ENCODE measurements around the gene CNTNAP2. TPM values are rescaled to one million over a fixed set of nuclear protein-coding genes. Genes with fewer than 3 reads are reported as not detected.
"Not testable (repeated sequence)": the region's sequence is repeated elsewhere in the genome, so short reads cannot be mapped to it uniquely, and the experiment has no call there.

The CNTNAP2 gene
- total and polyA plus RNA-seq, 2 experiments from 2014 or later, result not detected

DNA sequence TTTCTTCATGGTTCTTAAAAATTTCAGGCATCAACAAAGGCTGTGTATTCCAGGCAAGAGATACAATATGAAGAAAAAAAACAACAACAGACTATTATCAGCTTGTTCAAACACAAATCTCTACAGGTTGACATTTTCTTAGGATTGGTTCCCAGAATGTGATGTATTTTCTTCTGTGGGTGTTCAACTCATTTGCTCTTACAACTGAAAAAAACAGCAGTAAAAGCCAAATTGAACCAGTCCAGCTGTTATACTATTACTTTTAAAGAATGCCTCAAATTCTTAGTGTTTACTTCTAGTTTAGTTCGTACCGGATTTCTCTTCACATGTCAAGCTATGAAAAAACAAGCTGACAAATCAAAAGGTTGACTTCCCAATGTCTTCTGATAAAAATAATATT is 60.7 kb downstream of the CNTNAP2 start:
- Histone ChIP-seq H3K27ac (no peak overlapping the region), H3K36me3 (ENCODE audit: low read depth) (no peaks in the 10 kb centered on the region), H3K4me2 (ENCODE audit: unreplicated experiment) (no peak overlapping the region), H4K20me1 (ENCODE audit: insufficient read depth) (no peaks in the 10 kb centered on the region), H3K4me3 (no peak overlapping the region), H3K79me2 (ENCODE audit: insufficient read depth) (no peaks in the 10 kb centered on the region), H3K9ac (no peak overlapping the region), H3K4me1 (ENCODE audit: insufficient read depth) (no peaks in the 10 kb centered on the region), H3F3A (ENCODE audit: insufficient read depth) (no peaks in the 10 kb centered on the region), H3K9me2 (ENCODE audit: insufficient read depth) (no peaks in the 10 kb centered on the region), H3K9me3 (ENCODE audit: low read depth) (no peaks in the 10 kb centered on the region), H2AFZ (no peak overlapping the region), H3K27me3 (replicated peaks; ENCODE audit: insufficient read depth) (no peaks in the 10 kb centered on the region)
- WGBS, 2 experiments (ENCODE audit: low coverage in 1 of 2, low lambda C conversion rate in 2 of 2, missing lambda C conversion rate in 2 of 2), result 40 to 51% methylated on average over 2 of the region's 2 CpGs
- no peak for TF ChIP-seq EZH2 (IDR thresholded peaks at IDR 0.05; ENCODE audit: insufficient read depth, poor library complexity, severe bottlenecking)
- no peak for TF ChIP-seq EZH2phosphoT487 (IDR thresholded peaks at IDR 0.05; ENCODE audit: insufficient read depth, low read depth)
- no peak for DNase-seq
- in situ Hi-C loops (cut with MboI), result no loop called here

GRCh38 chr7:146185844-146186243 is 69.2 kb downstream of the CNTNAP2 start:
- H3F3A ChIP-seq (ENCODE audit: insufficient read depth), result no peaks in the 10 kb centered on the region
- no peaks in the 10 kb centered on the region for H3K9me2 ChIP-seq (ENCODE audit: insufficient read depth)
- no peak overlapping the region for H3K9ac ChIP-seq
- no peak overlapping the region for H2AFZ ChIP-seq
- no peak overlapping the region for H3K4me2 ChIP-seq (ENCODE audit: unreplicated experiment)
- peaks cover 3% of the 10 kb centered on the region for H3K9me3 ChIP-seq (ENCODE audit: low read depth)
- H3K4me1 ChIP-seq (ENCODE audit: insufficient read depth), result no peaks in the 10 kb centered on the region
- H3K27ac ChIP-seq, result no peak overlapping the region
- no peaks in the 10 kb centered on the region for H4K20me1 ChIP-seq (ENCODE audit: insufficient read depth)
- no peak for DNase-seq
- no peaks in the 10 kb centered on the region for H3K79me2 ChIP-seq (ENCODE audit: insufficient read depth)
- in situ Hi-C loops (cut with MboI), result no loop called here
- TF ChIP-seq EZH2 (IDR thresholded peaks at IDR 0.05; ENCODE audit: insufficient read depth, poor library complexity, severe bottlenecking), result no peak
- no peak for TF ChIP-seq EZH2phosphoT487 (IDR thresholded peaks at IDR 0.05; ENCODE audit: insufficient read depth, low read depth)
- H3K27me3 ChIP-seq (replicated peaks; ENCODE audit: insufficient read depth), result no peaks in the 10 kb centered on the region
- H3K4me3 ChIP-seq, result no peak overlapping the region
- no peaks in the 10 kb centered on the region for H3K36me3 ChIP-seq (ENCODE audit: low read depth)
- WGBS, 2 experiments (ENCODE audit: low coverage in 1 of 2, low lambda C conversion rate in 2 of 2, missing lambda C conversion rate in 2 of 2), result 0 to 5% methylated on average over 2 of the region's 2 CpGs

DNA sequence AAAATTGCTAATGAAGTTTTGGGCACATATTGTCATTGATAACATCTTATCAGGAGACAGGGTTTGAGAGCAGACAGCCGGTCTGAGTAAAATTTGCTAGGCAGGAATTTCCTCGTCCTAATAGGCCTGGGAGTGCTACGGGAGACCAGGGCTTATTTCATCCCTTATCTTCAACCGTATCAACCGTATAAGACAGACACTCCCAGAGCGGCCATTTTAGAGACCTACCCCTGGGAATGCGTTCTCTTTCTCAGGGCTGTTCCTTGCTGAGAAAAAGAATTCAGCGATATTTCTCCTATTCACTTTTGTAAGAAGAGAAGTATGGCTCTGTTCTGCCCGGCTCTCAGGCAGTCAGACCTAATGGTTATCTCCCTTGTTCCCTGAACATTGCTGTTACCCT is 74.8 kb downstream of the CNTNAP2 start:
- not testable (repeated sequence) for H4K20me1 ChIP-seq (ENCODE audit: insufficient read depth); H3F3A ChIP-seq (ENCODE audit: insufficient read depth)
- 19 to 20% methylated on average over 9 of the region's 9 CpGs for WGBS, 2 experiments (ENCODE audit: low coverage in 1 of 2, low lambda C conversion rate in 2 of 2, missing lambda C conversion rate in 2 of 2)

DNA sequence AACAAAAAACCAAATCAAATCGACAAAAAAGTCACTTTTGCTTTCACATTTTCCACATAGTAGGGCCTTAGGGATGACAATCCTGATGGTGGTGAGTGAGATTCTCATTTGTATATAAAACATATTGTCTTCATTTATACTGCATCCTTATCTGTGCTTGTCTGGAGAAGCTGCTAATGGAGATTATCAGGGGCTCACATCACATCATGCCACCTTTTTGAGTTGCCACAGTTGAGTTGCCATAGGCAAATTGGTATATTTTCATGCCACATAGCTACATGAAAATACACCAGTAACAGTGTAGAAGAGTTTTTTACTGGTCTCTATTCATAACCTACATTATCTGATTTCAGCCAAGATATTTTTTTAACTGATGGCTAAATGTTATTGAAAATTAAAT is 85.3 kb downstream of the CNTNAP2 start:
- 0 to 3% methylated on average over 1 of the region's 1 CpG for WGBS, 2 experiments (ENCODE audit: low coverage in 1 of 2, low lambda C conversion rate in 2 of 2, missing lambda C conversion rate in 2 of 2)
- no peaks in the 10 kb centered on the region for H3K79me2 ChIP-seq (ENCODE audit: insufficient read depth)
- no peak overlapping the region for H3K9ac ChIP-seq
- TF ChIP-seq EZH2 (IDR thresholded peaks at IDR 0.05; ENCODE audit: insufficient read depth, poor library complexity, severe bottlenecking) (no peak), EZH2phosphoT487 (IDR thresholded peaks at IDR 0.05; ENCODE audit: insufficient read depth, low read depth) (no peak)
- no peaks in the 10 kb centered on the region for H3K9me2 ChIP-seq (ENCODE audit: insufficient read depth)
- no peak for DNase-seq
- H3K4me3 ChIP-seq, result no peak overlapping the region
- no peaks in the 10 kb centered on the region for H3K36me3 ChIP-seq (ENCODE audit: low read depth)
- H2AFZ ChIP-seq, result no peak overlapping the region
- no peaks in the 10 kb centered on the region for H3K27me3 ChIP-seq (replicated peaks; ENCODE audit: insufficient read depth)
- in situ Hi-C loops (cut with MboI), result no loop called here
- no peaks in the 10 kb centered on the region for H4K20me1 ChIP-seq (ENCODE audit: insufficient read depth)
- no peaks in the 10 kb centered on the region for H3K4me1 ChIP-seq (ENCODE audit: insufficient read depth)
- H3K4me2 ChIP-seq (ENCODE audit: unreplicated experiment), result no peak overlapping the region
- H3K27ac ChIP-seq, result no peak overlapping the region
- H3F3A ChIP-seq (ENCODE audit: insufficient read depth), result no peaks in the 10 kb centered on the region
- no peaks in the 10 kb centered on the region for H3K9me3 ChIP-seq (ENCODE audit: low read depth)

More for the DNA sequence above, 74.8 kb downstream of the CNTNAP2 start:
- DNase-seq; H3K27ac ChIP-seq; H3K4me1 ChIP-seq (ENCODE audit: insufficient read depth); H2AFZ ChIP-seq; in situ Hi-C loops (cut with MboI); H3K79me2 ChIP-seq (ENCODE audit: insufficient read depth); H3K27me3 ChIP-seq (replicated peaks; ENCODE audit: insufficient read depth); H3K4me2 ChIP-seq (ENCODE audit: unreplicated experiment); H3K4me3 ChIP-seq; H3K9me3 ChIP-seq (ENCODE audit: low read depth); H3K9me2 ChIP-seq (ENCODE audit: insufficient read depth); H3K9ac ChIP-seq; H3K36me3 ChIP-seq (ENCODE audit: low read depth): not testable (repeated sequence)

- Histone ChIP-seq H3K27me3 (replicated peaks; ENCODE audit: insufficient read depth) (no peaks in the 10 kb centered on the region), H3K27ac (no peak overlapping the region), H3K9me2 (ENCODE audit: insufficient read depth) (no peaks in the 10 kb centered on the region), H3K79me2 (ENCODE audit: insufficient read depth) (no peaks in the 10 kb centered on the region), H3K36me3 (ENCODE audit: low read depth) (no peaks in the 10 kb centered on the region), H3F3A (ENCODE audit: insufficient read depth) (no peaks in the 10 kb centered on the region), H4K20me1 (ENCODE audit: insufficient read depth) (no peaks in the 10 kb centered on the region), H3K4me3 (no peak overlapping the region), H2AFZ (no peak overlapping the region), H3K9me3 (ENCODE audit: low read depth) (peaks cover 7% of the 10 kb centered on the region), H3K4me1 (ENCODE audit: insufficient read depth) (no peaks in the 10 kb centered on the region), H3K4me2 (ENCODE audit: unreplicated experiment) (no peak overlapping the region), H3K9ac (no peak overlapping the region)
- no peak for DNase-seq
- in situ Hi-C loops (cut with MboI), result no loop called here
- TF ChIP-seq EZH2phosphoT487 (IDR thresholded peaks at IDR 0.05; ENCODE audit: insufficient read depth, low read depth) (no peak), EZH2 (IDR thresholded peaks at IDR 0.05; ENCODE audit: insufficient read depth, poor library complexity, severe bottlenecking) (no peak)
- 6 to 8% methylated on average over 2 of the region's 2 CpGs for WGBS, 2 experiments (ENCODE audit: low coverage in 1 of 2, low lambda C conversion rate in 2 of 2, missing lambda C conversion rate in 2 of 2)
Observed at GRCh38 chr7:146206270-146206669, 89.7 kb downstream of the CNTNAP2 start.

All from GM23248 (cell line).